ENCODE data around the gene RFX4.

DNA sequence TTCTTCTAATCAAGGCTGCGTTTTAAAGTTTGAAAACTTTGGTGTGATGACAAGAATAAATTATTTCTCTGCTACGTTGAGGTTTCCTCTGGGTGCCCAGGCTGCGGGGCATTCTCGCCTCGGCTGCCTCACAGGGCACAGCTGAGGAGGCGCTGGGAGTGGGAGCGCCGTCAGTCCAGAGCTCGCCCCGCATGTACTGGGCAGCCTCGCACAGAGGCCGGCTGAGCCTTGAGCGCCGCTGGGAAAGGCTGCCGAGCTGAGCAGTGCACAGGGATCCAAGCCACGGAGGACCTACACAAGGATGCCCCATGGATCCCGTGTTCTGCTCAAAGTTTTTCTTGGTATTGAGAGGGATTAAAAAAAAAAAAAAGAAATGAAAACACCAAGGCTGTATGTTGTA, 11.6 kb downstream of the RFX4 start:
- TF ChIP-seq CTCF (IDR thresholded peaks at IDR 0.05) (no peak), POLR2AphosphoS5 (IDR thresholded peaks at IDR 0.05) (no peak)
